ENCODE data around the gene DDX39B.
A peak's percentile ranks its signal among the peaks of the same experiment; 100 is the strongest.
"Not testable (repeated sequence)": the region's sequence is repeated elsewhere in the genome, so short reads cannot be mapped to it uniquely, and the experiment has no call there.

DDX39B gene

GRCh38 chr6:31513456-31514165 lies 28.2 kb downstream of the DDX39B start:
- Histone ChIP-seq H3K9me3 (ENCODE audit: low read length) (peaks cover 2% of the 10 kb centered on the region), H3K36me3 (ENCODE audit: insufficient read depth, low read length) (no peaks in the 10 kb centered on the region), H2AFZ (ENCODE audit: low read depth, low read length) (no peak overlapping the region), H3K4me3 (ENCODE audit: low read length) (no peak overlapping the region), H3K27me3 (ENCODE audit: insufficient read depth, low read length) (peaks cover 14% of the 10 kb centered on the region), H3K4me1 (ENCODE audit: insufficient read depth, low read length) (no peaks in the 10 kb centered on the region)

GRCh38 chr6:31510007-31510406 lies 31.8 kb downstream of the DDX39B start:
- Histone ChIP-seq H3K27me3 (ENCODE audit: insufficient read depth, low read length) (peaks cover 30% of the 10 kb centered on the region), H3K36me3 (ENCODE audit: insufficient read depth, low read length) (no peaks in the 10 kb centered on the region), H3K4me3 (ENCODE audit: low read length) (no peak overlapping the region), H2AFZ (ENCODE audit: low read depth, low read length) (no peak overlapping the region), H3K9me3 (ENCODE audit: low read length) (peaks cover 4% of the 10 kb centered on the region), H3K4me1 (ENCODE audit: insufficient read depth, low read length) (no peaks in the 10 kb centered on the region)

- peaks cover 31% of the 10 kb centered on the region for H3K27me3 ChIP-seq (ENCODE audit: insufficient read depth, low read length)
- not testable (repeated sequence) for H3K36me3 ChIP-seq (ENCODE audit: insufficient read depth, low read length)
These were observed 32.8 kb downstream of the DDX39B start for GRCh38 chr6:31509036-31509435.

GRCh38 chr6:31502586-31502985 lies 39.2 kb downstream of the DDX39B start:
- H3K9me3 ChIP-seq (ENCODE audit: low read length): peaks cover 4% of the 10 kb centered on the region
- peaks cover 6% of the 10 kb centered on the region for H3K4me1 ChIP-seq (ENCODE audit: insufficient read depth, low read length)
- H3K27me3 ChIP-seq (ENCODE audit: insufficient read depth, low read length): peaks cover 45% of the 10 kb centered on the region
- no peak overlapping the region for H3K4me3 ChIP-seq (ENCODE audit: low read length)
- no peaks in the 10 kb centered on the region for H3K36me3 ChIP-seq (ENCODE audit: insufficient read depth, low read length)
- H2AFZ ChIP-seq (ENCODE audit: low read depth, low read length): no peak overlapping the region

More at GRCh38 chr6:31509036-31509435, 32.8 kb downstream of the DDX39B start:
- not testable (repeated sequence) for H3K4me1 ChIP-seq (ENCODE audit: insufficient read depth, low read length); H3K9me3 ChIP-seq (ENCODE audit: low read length); H3K4me3 ChIP-seq (ENCODE audit: low read length); H2AFZ ChIP-seq (ENCODE audit: low read depth, low read length)

- Histone ChIP-seq H3K4me1 (ENCODE audit: insufficient read depth, low read length) (peaks cover 15% of the 10 kb centered on the region), H3K27me3 (ENCODE audit: insufficient read depth, low read length) (peaks cover 51% of the 10 kb centered on the region)
- H3K9me3 ChIP-seq (ENCODE audit: low read length); H2AFZ ChIP-seq (ENCODE audit: low read depth, low read length); H3K36me3 ChIP-seq (ENCODE audit: insufficient read depth, low read length); H3K4me3 ChIP-seq (ENCODE audit: low read length): not testable (repeated sequence)
These were observed 42.2 kb downstream of the DDX39B start for GRCh38 chr6:31499648-31500047.

- H3K4me1 ChIP-seq (ENCODE audit: insufficient read depth, low read length): peaks cover 15% of the 10 kb centered on the region
- no peak overlapping the region for H2AFZ ChIP-seq (ENCODE audit: low read depth, low read length)
- H3K36me3 ChIP-seq (ENCODE audit: insufficient read depth, low read length): no peaks in the 10 kb centered on the region
- peaks cover 2% of the 10 kb centered on the region for H3K9me3 ChIP-seq (ENCODE audit: low read length)
- peaks cover 57% of the 10 kb centered on the region for H3K27me3 ChIP-seq (ENCODE audit: insufficient read depth, low read length)
- no peak overlapping the region for H3K4me3 ChIP-seq (ENCODE audit: low read length)
These were observed 43.1 kb downstream of the DDX39B start for GRCh38 chr6:31498748-31499147.

GRCh38 chr6:31497531-31498476 lies 44.0 kb downstream of the DDX39B start, which contains the start of gene MICB:
Gene MICB (plus strand): TSS chr6:31498145. CDS start chr6:31498194, 49 bp downstream.
- H3K36me3 ChIP-seq (ENCODE audit: insufficient read depth, low read length): no peaks in the 10 kb centered on the region
- peaks cover 2% of the 10 kb centered on the region for H3K9me3 ChIP-seq (ENCODE audit: low read length)
- H3K27me3 ChIP-seq (ENCODE audit: insufficient read depth, low read length): peaks cover 62% of the 10 kb centered on the region
- H3K4me3 ChIP-seq (ENCODE audit: low read length): peak within 1 kb of the TSS; percentile 13
- H2AFZ ChIP-seq (ENCODE audit: low read depth, low read length): peak within 1 kb of the TSS; percentile 36
- H3K4me1 ChIP-seq (ENCODE audit: insufficient read depth, low read length): peaks cover 15% of the 10 kb centered on the region

- not testable (repeated sequence) for H3K9me3 ChIP-seq (ENCODE audit: low read length); H2AFZ ChIP-seq (ENCODE audit: low read depth, low read length); H3K4me3 ChIP-seq (ENCODE audit: low read length); H3K36me3 ChIP-seq (ENCODE audit: insufficient read depth, low read length)
- H3K4me1 ChIP-seq (ENCODE audit: insufficient read depth, low read length): peaks cover 15% of the 10 kb centered on the region
- H3K27me3 ChIP-seq (ENCODE audit: insufficient read depth, low read length): peaks cover 58% of the 10 kb centered on the region
These were observed 45.0 kb downstream of the DDX39B start for GRCh38 chr6:31496826-31497225.

- no peaks in the 10 kb centered on the region for H3K36me3 ChIP-seq (ENCODE audit: insufficient read depth, low read length)
- H3K4me3 ChIP-seq (ENCODE audit: low read length): no peak overlapping the region
- H2AFZ ChIP-seq (ENCODE audit: low read depth, low read length): no peak overlapping the region
- H3K4me1 ChIP-seq (ENCODE audit: insufficient read depth, low read length): peaks cover 15% of the 10 kb centered on the region
- peaks cover 54% of the 10 kb centered on the region for H3K27me3 ChIP-seq (ENCODE audit: insufficient read depth, low read length)
- no peaks in the 10 kb centered on the region for H3K9me3 ChIP-seq (ENCODE audit: low read length)
These were observed 46.2 kb downstream of the DDX39B start for GRCh38 chr6:31495580-31495979.

GRCh38 chr6:31493875-31494694 lies 47.7 kb downstream of the DDX39B start:
- Histone ChIP-seq H3K4me1 (ENCODE audit: insufficient read depth, low read length) (peaks cover 15% of the 10 kb centered on the region), H2AFZ (ENCODE audit: low read depth, low read length) (no peak overlapping the region), H3K4me3 (ENCODE audit: low read length) (no peak overlapping the region), H3K27me3 (ENCODE audit: insufficient read depth, low read length) (peaks cover 49% of the 10 kb centered on the region), H3K9me3 (ENCODE audit: low read length) (no peaks in the 10 kb centered on the region), H3K36me3 (ENCODE audit: insufficient read depth, low read length) (no peaks in the 10 kb centered on the region)

- not testable (repeated sequence) for H3K36me3 ChIP-seq (ENCODE audit: insufficient read depth, low read length); H3K4me3 ChIP-seq (ENCODE audit: low read length); H2AFZ ChIP-seq (ENCODE audit: low read depth, low read length); H3K9me3 ChIP-seq (ENCODE audit: low read length)
- H3K4me1 ChIP-seq (ENCODE audit: insufficient read depth, low read length): peaks cover 15% of the 10 kb centered on the region
- H3K27me3 ChIP-seq (ENCODE audit: insufficient read depth, low read length): peaks cover 44% of the 10 kb centered on the region
These were observed 48.3 kb downstream of the DDX39B start for GRCh38 chr6:31493550-31493874.

- Histone ChIP-seq H2AFZ (ENCODE audit: low read depth, low read length) (no peak overlapping the region), H3K4me3 (ENCODE audit: low read length) (no peak overlapping the region), H3K4me1 (ENCODE audit: insufficient read depth, low read length) (no peaks in the 10 kb centered on the region), H3K36me3 (ENCODE audit: insufficient read depth, low read length) (no peaks in the 10 kb centered on the region), H3K9me3 (ENCODE audit: low read length) (no peaks in the 10 kb centered on the region), H3K27me3 (ENCODE audit: insufficient read depth, low read length) (peaks cover 22% of the 10 kb centered on the region)
These were observed 51.5 kb downstream of the DDX39B start for GRCh38 chr6:31490115-31490873.
